Neural progenitor cell (in vitro differentiated cells): Measurements from ENCODE around the gene F13B. TPM values are rescaled to one million over a fixed set of nuclear protein-coding genes. Genes with fewer than 3 reads are reported as not detected.

Experiments used
- DNase-seq: peaks from one replicate; pipeline ENCODE4 v3.0.0-alpha.2; 2016; ENCODE audit warnings: low spot score
- H2AFZ ChIP-seq: fragments of 200-600 bp; sonication (generic); replicated peaks from 2 replicates; pipeline ENCODE4 v1.6.1; 2016; ENCODE audit warnings: antibody characterized with exemption
- H3F3A ChIP-seq: fragments of 200-600 bp; sonication (generic); 2 replicates; pipeline ENCODE4 v1.6.1; 2016; ENCODE audit warnings: antibody characterized with exemption, low read depth
- H3K27ac ChIP-seq: fragments of 200-600 bp; sonication (generic); 2 replicates; pipeline ENCODE4 v1.5.1; 2016; ENCODE audit warnings: mild to moderate bottlenecking
- H3K27me3 ChIP-seq: fragments of 200-600 bp; sonication (generic); 2 replicates; pipeline ENCODE4 v1.6.1; 2016; ENCODE audit warnings: mild to moderate bottlenecking, moderate library complexity
- H3K36me3 ChIP-seq: fragments of 200-600 bp; sonication (generic); 2 replicates; pipeline ENCODE4 v1.5.1; 2016
- H3K4me1 ChIP-seq: fragments of 200-600 bp; sonication (generic); 2 replicates; pipeline ENCODE4 v1.6.1; 2016; ENCODE audit warnings: mixed run types
- H3K4me2 ChIP-seq: fragments of 200-600 bp; sonication (generic); 2 replicates; pipeline ENCODE4 v1.6.1; 2016
- H3K4me3 ChIP-seq: fragments of 200-600 bp; sonication (generic); 2 replicates; pipeline ENCODE4 v1.5.1; 2016
- H3K79me2 ChIP-seq: fragments of 200-600 bp; sonication (generic); 2 replicates; pipeline ENCODE4 v1.6.1; 2016; ENCODE audit warnings: low read depth
- H3K9ac ChIP-seq: fragments of 200-600 bp; sonication (generic); 2 replicates; pipeline ENCODE4 v1.6.1; 2016
- H3K9me3 ChIP-seq: fragments of 200-600 bp; sonication (generic); 2 replicates; pipeline ENCODE4 v1.5.1; 2016; ENCODE audit warnings: low read depth
- H4K20me1 ChIP-seq: fragments of 200-600 bp; sonication (generic); 2 replicates; pipeline ENCODE4 v1.6.1; 2016; ENCODE audit warnings: low read depth
- H3K27ac Mint-ChIP-seq: 3 replicates; pipeline ENCODE4 v1.8.0; 2021; ENCODE audit warnings: mixed read lengths
- H3K27me3 Mint-ChIP-seq: 2 replicates; pipeline ENCODE4 v1.8.0; 2022; ENCODE audit warnings: low read depth, mild to moderate bottlenecking, inconsistent platforms, moderate library complexity, mixed read lengths; ENCODE audit not compliant: insufficient read depth
- H3K36me3 Mint-ChIP-seq: 3 replicates; pipeline ENCODE4 v1.8.0; 2021; ENCODE audit warnings: mixed read lengths
- H3K4me1 Mint-ChIP-seq: 3 replicates; pipeline ENCODE4 v1.8.0; 2021; ENCODE audit warnings: mixed read lengths
- H3K4me3 Mint-ChIP-seq: 3 replicates; pipeline ENCODE4 v1.8.0; 2021; ENCODE audit warnings: mild to moderate bottlenecking, moderate library complexity, mixed read lengths
- H3K9me3 Mint-ChIP-seq: 3 replicates; pipeline ENCODE4 v1.8.0; 2020; ENCODE audit warnings: mixed read lengths
- EZH2 ChIP-seq: fragments of 200-600 bp; sonication (generic); IDR thresholded peaks from 2 replicates; pipeline ENCODE4 v1.6.1; 2017; ENCODE audit warnings: antibody characterized with exemption, mild to moderate bottlenecking, moderate library complexity
- EZH2phosphoT487 ChIP-seq: fragments of 200-600 bp; sonication (generic); IDR thresholded peaks from 2 replicates; pipeline ENCODE4 v1.6.1; 2017; ENCODE audit warnings: antibody characterized with exemption
- total RNA-seq: library from RNA; depleted of rRNA; stranded (reverse); fragments of >200 nt; gene quantifications from 2 replicates; pipeline ENCODE4 v1.2.3, GENCODE V29; 2015; ENCODE audit warnings: low replicate concordance
- TF ChIP-seq, protein P1 (sequence below): fragments of 200-600 bp; sonication (generic); IDR thresholded peaks from 2 replicates; pipeline ENCODE4 v1.5.1; 2017; ENCODE audit warnings: antibody characterized with exemption, mild to moderate bottlenecking

The F13B gene
- total RNA-seq, 1 donor from 2014 or later: not detected

DNA sequence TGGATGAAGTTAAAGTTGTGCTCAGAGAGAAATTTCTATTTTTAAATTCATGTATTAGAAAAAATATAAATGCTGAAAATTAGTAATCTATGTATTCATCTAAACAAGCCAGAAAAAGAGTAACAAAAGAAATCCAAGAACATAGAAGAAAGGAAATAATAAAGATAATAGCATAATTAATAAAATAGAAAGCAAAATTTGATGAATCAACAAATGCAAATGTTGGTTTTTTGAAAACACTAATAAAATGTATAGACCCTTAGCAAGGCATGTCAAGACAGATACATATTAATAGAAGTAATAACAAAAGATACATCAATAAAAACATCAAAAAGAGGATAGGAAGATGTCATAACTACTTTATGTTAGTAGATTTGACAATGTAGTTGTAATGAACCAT lies 18.0 kb downstream of the F13B start:
- Histone ChIP-seq H3K9ac (no peak overlapping the region), H4K20me1 (no peaks in the 10 kb centered on the region), H3K4me1 (no peaks in the 10 kb centered on the region), H2AFZ (no peak overlapping the region), H3K4me3 (no peak overlapping the region), H3K27me3 (no peaks in the 10 kb centered on the region), H3F3A (no peaks in the 10 kb centered on the region), H3K79me2 (no peaks in the 10 kb centered on the region), H3K36me3 (no peaks in the 10 kb centered on the region), H3K27ac (no peak overlapping the region), H3K9me3 (no peaks in the 10 kb centered on the region), H3K4me2 (no peak overlapping the region)
- Mint-ChIP-seq H3K4me1 (no peaks in the 10 kb centered on the region), H3K4me3 (no peak overlapping the region), H3K27me3 (no peaks in the 10 kb centered on the region), H3K36me3 (no peaks in the 10 kb centered on the region), H3K9me3 (no peaks in the 10 kb centered on the region), H3K27ac (no peak overlapping the region)
- no peak for DNase-seq
- TF ChIP-seq EZH2phosphoT487 (no peak), EZH2 (no peak)
- TF ChIP-seq, protein P1, sequence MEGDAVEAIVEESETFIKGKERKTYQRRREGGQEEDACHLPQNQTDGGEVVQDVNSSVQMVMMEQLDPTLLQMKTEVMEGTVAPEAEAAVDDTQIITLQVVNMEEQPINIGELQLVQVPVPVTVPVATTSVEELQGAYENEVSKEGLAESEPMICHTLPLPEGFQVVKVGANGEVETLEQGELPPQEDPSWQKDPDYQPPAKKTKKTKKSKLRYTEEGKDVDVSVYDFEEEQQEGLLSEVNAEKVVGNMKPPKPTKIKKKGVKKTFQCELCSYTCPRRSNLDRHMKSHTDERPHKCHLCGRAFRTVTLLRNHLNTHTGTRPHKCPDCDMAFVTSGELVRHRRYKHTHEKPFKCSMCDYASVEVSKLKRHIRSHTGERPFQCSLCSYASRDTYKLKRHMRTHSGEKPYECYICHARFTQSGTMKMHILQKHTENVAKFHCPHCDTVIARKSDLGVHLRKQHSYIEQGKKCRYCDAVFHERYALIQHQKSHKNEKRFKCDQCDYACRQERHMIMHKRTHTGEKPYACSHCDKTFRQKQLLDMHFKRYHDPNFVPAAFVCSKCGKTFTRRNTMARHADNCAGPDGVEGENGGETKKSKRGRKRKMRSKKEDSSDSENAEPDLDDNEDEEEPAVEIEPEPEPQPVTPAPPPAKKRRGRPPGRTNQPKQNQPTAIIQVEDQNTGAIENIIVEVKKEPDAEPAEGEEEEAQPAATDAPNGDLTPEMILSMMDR: no peak

DNA sequence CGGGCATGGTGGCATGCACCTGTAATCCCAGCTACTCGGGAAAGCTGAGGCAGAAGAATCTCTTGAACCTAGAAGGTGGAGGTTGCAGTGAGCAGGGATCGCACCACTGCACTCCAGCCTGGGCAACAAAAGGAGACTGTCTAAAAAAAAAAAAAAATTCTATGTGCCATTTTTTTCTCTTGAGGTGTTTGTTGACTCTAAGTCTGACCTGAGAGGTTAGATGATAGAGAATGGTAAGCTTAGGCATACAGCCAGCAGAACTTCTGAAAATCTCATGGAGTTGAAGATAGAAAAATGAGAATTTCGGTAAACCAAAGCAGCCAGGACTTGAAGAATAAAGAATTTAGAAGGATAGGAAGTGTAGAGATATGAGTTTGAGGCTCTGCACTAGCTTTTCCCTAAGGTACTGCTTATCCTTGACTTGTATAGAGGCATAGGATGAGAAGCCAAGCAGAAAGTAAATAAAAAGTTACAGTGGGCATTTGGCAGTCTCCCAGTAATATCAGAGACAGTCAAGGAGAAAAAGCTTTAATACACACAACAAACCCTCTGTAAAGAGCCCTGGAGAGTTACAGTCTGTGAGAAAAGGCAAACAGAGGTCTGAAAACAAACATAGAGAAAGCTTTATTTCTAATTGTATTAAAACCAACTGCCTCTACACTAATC lies 24.3 kb downstream of the F13B start:
- H3F3A ChIP-seq: no peaks in the 10 kb centered on the region
- H3K4me1 ChIP-seq: no peaks in the 10 kb centered on the region
- Mint-ChIP-seq H3K9me3 (no peaks in the 10 kb centered on the region), H3K4me1 (no peaks in the 10 kb centered on the region), H3K4me3 (no peak overlapping the region), H3K36me3 (no peaks in the 10 kb centered on the region), H3K27me3 (no peaks in the 10 kb centered on the region), H3K27ac (no peak overlapping the region)
- H3K27ac ChIP-seq: no peak overlapping the region
- no peak for TF ChIP-seq EZH2phosphoT487
- TF ChIP-seq, protein P1: no peak
- no peak for TF ChIP-seq EZH2
- H3K79me2 ChIP-seq: no peaks in the 10 kb centered on the region
- no peak overlapping the region for H3K9ac ChIP-seq
- no peak overlapping the region for H2AFZ ChIP-seq
- no peaks in the 10 kb centered on the region for H3K9me3 ChIP-seq
- no peaks in the 10 kb centered on the region for H3K27me3 ChIP-seq
- no peak overlapping the region for H3K4me3 ChIP-seq
- no peak for DNase-seq
- H4K20me1 ChIP-seq: no peaks in the 10 kb centered on the region
- no peaks in the 10 kb centered on the region for H3K36me3 ChIP-seq
- no peak overlapping the region for H3K4me2 ChIP-seq

DNA sequence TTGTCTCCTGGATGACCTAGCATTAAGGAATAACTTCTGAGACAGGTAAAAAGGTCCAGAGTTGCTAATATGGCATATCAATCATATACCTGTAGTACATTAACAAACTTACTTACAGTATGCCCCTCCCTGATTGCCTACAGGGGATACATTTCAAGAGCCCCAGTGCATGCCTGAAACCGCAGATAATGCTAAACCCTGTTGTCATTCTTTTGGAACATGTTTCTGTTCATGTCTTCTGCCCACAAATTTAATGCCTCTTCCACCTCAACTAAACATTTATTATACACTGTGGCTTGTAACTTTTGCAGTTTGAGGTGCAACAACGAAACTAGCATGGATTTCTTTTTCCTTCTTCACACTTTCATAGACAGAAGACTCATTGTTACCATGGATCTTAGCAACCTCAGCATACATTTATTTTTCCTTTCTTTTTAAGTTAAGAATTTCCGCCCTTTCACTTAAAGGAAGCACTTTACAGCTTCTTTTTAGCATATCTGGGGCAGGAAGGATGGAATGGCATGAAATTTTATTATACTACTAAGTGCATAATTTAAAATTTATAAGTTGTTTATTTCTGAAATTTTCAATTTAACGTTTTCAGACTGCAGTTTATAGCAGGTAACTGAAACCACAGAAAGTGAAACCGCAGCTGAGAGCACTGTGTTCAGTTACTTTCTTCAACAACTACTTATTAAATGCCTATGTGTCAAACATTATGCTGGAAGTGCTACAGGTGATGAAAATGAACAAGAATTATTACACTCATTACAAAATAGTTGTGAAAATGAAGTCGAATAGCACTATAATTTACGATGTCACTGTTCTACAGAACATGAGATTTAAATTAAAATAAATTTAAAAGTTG lies 25.3 kb downstream of the F13B start:
- no peak for TF ChIP-seq EZH2
- TF ChIP-seq EZH2phosphoT487: no peak
- TF ChIP-seq, protein P1: no peak
- no peak overlapping the region for H3K4me2 ChIP-seq
- no peaks in the 10 kb centered on the region for H3K27me3 ChIP-seq

More for the DNA sequence above, 25.3 kb downstream of the F13B start:
- H4K20me1 ChIP-seq: no peaks in the 10 kb centered on the region
- H3K27ac ChIP-seq: no peak overlapping the region
- H3K27ac Mint-ChIP-seq: no peak overlapping the region
- H3K4me1 Mint-ChIP-seq: no peaks in the 10 kb centered on the region
- H3K9me3 ChIP-seq: no peaks in the 10 kb centered on the region
- H3K9me3 Mint-ChIP-seq: no peaks in the 10 kb centered on the region
- no peak overlapping the region for H3K4me3 Mint-ChIP-seq
- H3K4me3 ChIP-seq: no peak overlapping the region
- H3K36me3 ChIP-seq: no peaks in the 10 kb centered on the region
- no peaks in the 10 kb centered on the region for H3K27me3 Mint-ChIP-seq
- H2AFZ ChIP-seq: no peak overlapping the region
- H3K79me2 ChIP-seq: no peaks in the 10 kb centered on the region
- no peaks in the 10 kb centered on the region for H3K4me1 ChIP-seq
- H3K9ac ChIP-seq: no peak overlapping the region
- H3K36me3 Mint-ChIP-seq: no peaks in the 10 kb centered on the region
- H3F3A ChIP-seq: no peaks in the 10 kb centered on the region
- no peak for DNase-seq
